Lung (tissue), 12 donors: ENCODE data around the gene ACTL10. TPM values are rescaled to one million over a fixed set of nuclear protein-coding genes. Genes with fewer than 3 reads are reported as not detected.

ENCODE experiments used
- ATAC-seq: fragments of 200-7000 bp; cut with Tn5 transposase; one replicate; pipeline ENCODE4 v1.9.1; 2020; ENCODE audit warnings: moderate number of reproducible peaks; ENCODE audit not compliant: insufficient read depth, low FRiP score
- DNase-seq, 3 donors: peaks; one replicate each; pipeline ENCODE4 v3.0.0-alpha.2; 2013 to 2017
- H3K27ac ChIP-seq, 2 donors: one replicate each; pipeline ENCODE4 v1.5.1; 2013; ENCODE audit warnings: mild to moderate bottlenecking in 2 of 2, moderate library complexity in 2 of 2, control low read depth in 1 of 2, inconsistent platforms in 1 of 2, low read depth in 1 of 2, low read length in 1 of 2
- H3K27me3 ChIP-seq, 3 donors: one replicate each; pipeline ENCODE4 v1.5.1; 2013; ENCODE audit warnings: low read length in 2 of 3; ENCODE audit not compliant: control insufficient read depth in 3 of 3, insufficient read depth in 3 of 3
- H3K36me3 ChIP-seq, 4 donors: one replicate each; pipeline ENCODE4 v1.5.1; 2013; ENCODE audit warnings: low read length in 4 of 4, mild to moderate bottlenecking in 1 of 4, moderate library complexity in 1 of 4; ENCODE audit not compliant: control insufficient read depth in 4 of 4, insufficient read depth in 4 of 4
- H3K4me1 ChIP-seq, 5 donors: one replicate each; pipeline ENCODE4 v1.5.1; 2013; ENCODE audit warnings: low read length in 5 of 5, mild to moderate bottlenecking in 2 of 5, moderate library complexity in 1 of 5; ENCODE audit not compliant: control insufficient read depth in 5 of 5, insufficient read depth in 5 of 5
- H3K4me3 ChIP-seq: one replicate; pipeline ENCODE4 v1.5.1; 2013; ENCODE audit warnings: mild to moderate bottlenecking, control low read depth, moderate library complexity
- H3K9ac ChIP-seq, 2 donors: one replicate each; pipeline ENCODE4 v1.5.1; 2013; ENCODE audit warnings: low read length in 2 of 2, control low read depth in 1 of 2; ENCODE audit not compliant: insufficient read depth in 1 of 2
- H3K9me3 ChIP-seq, 4 donors: one replicate each; pipeline ENCODE4 v1.5.1; 2013; ENCODE audit warnings: low read length in 3 of 4, mild to moderate bottlenecking in 1 of 4, moderate library complexity in 1 of 4; ENCODE audit not compliant: control insufficient read depth in 4 of 4, insufficient read depth in 3 of 4
- CTCF ChIP-seq: IDR thresholded peaks from 2 replicates; pipeline ENCODE4 v1.5.1; 2012; ENCODE audit warnings: mild to moderate bottlenecking; ENCODE audit errors: control extremely low read depth, extremely low read depth
- WGBS, 2 donors: extraction: QIAGEN DNeasy Blood & Tissue Kit; methylation state at CpG; one replicate each; pipeline ENCODE4 v1.1.7; 2013; 5-methylcytosine and 5-hydroxymethylcytosine counted together
- polyA plus RNA-seq, 2 donors: library from polyadenylated mRNA; stranded (reverse); fragments of 200-250 nt; gene quantifications; one replicate each; pipeline ENCODE4 v1.2.1, GENCODE V29; 2013
- total RNA-seq, 2 donors: library from RNA; depleted of rRNA in 1 of 2; stranded (reverse); fragments of >200 nt in 1 of 2; gene quantifications; one replicate each; pipeline ENCODE4 v1.2.1, GENCODE V29; 2014 to 2021
- donor health status: control.
- donor health status: control.
- donor health status: Bipolar disorder and iron deficiency.
- donor health status: healthy.
- donor health status: DM: yes; HTN: yes; CAD: no.

Gene ACTL10
- total and polyA plus RNA-seq, 4 donors = 0.26 to 3.4 (median 2.2) TPM

GRCh38 chr20:33636776-33637175 lies 30.0 kb upstream of the ACTL10 start:
- Histone ChIP-seq H3K9ac (no peak overlapping the region), H3K36me3 (peaks cover 18 to 49% (median 25%) of the 10 kb centered on the region in 4 donors), H3K27me3 (no peaks in the 10 kb centered on the region), H3K9me3 (no peaks in the 10 kb centered on the region), H3K4me3 (no peak overlapping the region), H3K4me1 (no peaks in the 10 kb centered on the region), H3K27ac (no peak overlapping the region)
- ATAC-seq = no peak
- TF ChIP-seq CTCF = no peak
- DNase-seq = no peak
- WGBS, 2 donors = 78 to 91% methylated on average over 1 of the region's 1 CpG

- ATAC-seq = no peak
- no peak for DNase-seq
- peaks cover 16 to 51% (median 39%) of the 10 kb centered on the region in 4 donors for H3K36me3 ChIP-seq
Observed at GRCh38 chr20:33640287-33640686, 26.5 kb upstream of the ACTL10 start.

GRCh38 chr20:33644313-33645071 lies 22.3 kb upstream of the ACTL10 start:
- Histone ChIP-seq H3K4me1 (peaks cover 0 to 12% (median 4%) of the 10 kb centered on the region in 5 donors), H3K27me3 (no peaks in the 10 kb centered on the region), H3K27ac (no peak overlapping the region), H3K9ac (no peak overlapping the region), H3K36me3 (peaks cover 8 to 48% (median 35%) of the 10 kb centered on the region in 4 donors), H3K9me3 (no peaks in the 10 kb centered on the region), H3K4me3 (no peak overlapping the region)
- TF ChIP-seq CTCF = no peak
- no peak for DNase-seq
- ATAC-seq = no peak
- 92 to 94% methylated on average over 28 of the region's 28 CpGs for WGBS, 2 donors

More at GRCh38 chr20:33640287-33640686, 26.5 kb upstream of the ACTL10 start:
- Histone ChIP-seq H3K4me1 (no peaks in the 10 kb centered on the region), H3K27me3 (no peaks in the 10 kb centered on the region), H3K4me3 (no peak overlapping the region), H3K9me3 (no peaks in the 10 kb centered on the region), H3K27ac (no peak overlapping the region), H3K9ac (no peak overlapping the region)
- 80 to 85% methylated on average over 13 of the region's 13 CpGs for WGBS, 2 donors
- TF ChIP-seq CTCF = no peak
